CD14-positive monocyte (primary cell): ENCODE results near the gene STMP1. TPM values are rescaled to one million over a fixed set of nuclear protein-coding genes. Genes with fewer than 3 reads are reported as not detected.
"Not testable (repeated sequence)": the region's sequence is repeated elsewhere in the genome, so short reads cannot be mapped to it uniquely, and the experiment has no call there.

Experiments used
- DNase-seq, 3 donors: peaks; one replicate each; pipeline ENCODE4 v3.0.0-alpha.2; 2011 to 2022
- H2AFZ ChIP-seq: 2 replicates; pipeline ENCODE4 v1.6.0; 2012; ENCODE audit warnings: mild to moderate bottlenecking, low read depth, low read length, inconsistent platforms; ENCODE audit not compliant: insufficient read depth, poor library complexity, severe bottlenecking
- H3K27ac ChIP-seq, 2 donors: 1 replicate in 1 of 2; 2 replicates in 1 of 2; pipeline ENCODE4 v1.5.1; 2012 to 2013; ENCODE audit warnings: low read length in 2 of 2, control low read depth in 1 of 2, inconsistent platforms in 1 of 2, low read depth in 1 of 2, mild to moderate bottlenecking in 1 of 2
- H3K27me3 ChIP-seq, 2 donors: one replicate each; pipeline versions ENCODE4 v1.6.0 to v1.6.1; 2011 to 2013; ENCODE audit warnings: low read length in 2 of 2; ENCODE audit not compliant: control insufficient read depth in 2 of 2, insufficient read depth in 2 of 2
- H3K36me3 ChIP-seq, 2 donors: replicated peaks in 1 of 2; 1 replicate in 1 of 2; 2 replicates in 1 of 2; pipeline versions ENCODE4 v1.5.1 to v1.6.1; 2012 to 2013; ENCODE audit warnings: low read length in 2 of 2, control low read depth in 1 of 2, inconsistent platforms in 1 of 2, mild to moderate bottlenecking in 1 of 2; ENCODE audit not compliant: insufficient read depth in 2 of 2, control insufficient read depth in 1 of 2
- H3K4me1 ChIP-seq, 2 donors: 1 replicate in 1 of 2; 2 replicates in 1 of 2; pipeline versions ENCODE4 v1.5.1 to v1.6.1; 2012 to 2013; ENCODE audit warnings: low read length in 2 of 2, control low read depth in 1 of 2, inconsistent platforms in 1 of 2, mild to moderate bottlenecking in 1 of 2, moderate library complexity in 1 of 2; ENCODE audit not compliant: insufficient read depth in 2 of 2, control insufficient read depth in 1 of 2
- H3K4me2 ChIP-seq: replicated peaks from 2 replicates; pipeline ENCODE3; 2012; ENCODE audit warnings: low read length, moderate library complexity, mild to moderate bottlenecking; ENCODE audit not compliant: poor library complexity, severe bottlenecking; ENCODE audit errors: extremely low read depth
- H3K4me3 ChIP-seq, 3 experiments: fragments of 200-600 bp in 1 of 3; sonication (generic) in 1 of 3; replicated peaks in 1 of 3; 1 replicate in 2 of 3; 2 replicates in 1 of 3; pipeline ENCODE4 v1.5.1; 2011 to 2013; ENCODE audit warnings: low read length in 3 of 3, mild to moderate bottlenecking in 3 of 3, control low read depth in 2 of 3, low read depth in 2 of 3, inconsistent platforms in 1 of 3, moderate library complexity in 1 of 3
- H3K79me2 ChIP-seq: 2 replicates; pipeline ENCODE4 v1.6.0; 2012; ENCODE audit warnings: mild to moderate bottlenecking, control low read depth, inconsistent platforms, low read length, moderate library complexity; ENCODE audit not compliant: insufficient read depth
- H3K9ac ChIP-seq: 2 replicates; pipeline ENCODE4 v1.6.0; 2017; ENCODE audit warnings: low read length, mild to moderate bottlenecking; ENCODE audit not compliant: insufficient read depth, poor library complexity, severe bottlenecking
- H3K9me3 ChIP-seq, 2 donors: replicated peaks in 1 of 2; 1 replicate in 1 of 2; 2 replicates in 1 of 2; pipeline versions ENCODE4 v1.5.1 to v1.6.1; 2012 to 2013; ENCODE audit warnings: low read length in 2 of 2, control low read depth in 1 of 2; ENCODE audit not compliant: control insufficient read depth in 1 of 2, insufficient read depth in 1 of 2
- H4K20me1 ChIP-seq: 2 replicates; pipeline ENCODE4 v1.6.0; 2012; ENCODE audit warnings: mild to moderate bottlenecking, low read length, control low read depth, moderate library complexity; ENCODE audit not compliant: insufficient read depth
- H3K27ac Mint-ChIP-seq, 7 donors: one replicate each; pipeline ENCODE4 v1.8.0; 2020; ENCODE audit warnings: mild to moderate bottlenecking in 7 of 7, mixed read lengths in 7 of 7, moderate library complexity in 6 of 7, inconsistent platforms in 2 of 7
- H3K27me3 Mint-ChIP-seq, 3 donors: one replicate each; pipeline ENCODE4 v1.8.0; 2021 to 2022; ENCODE audit warnings: low read depth in 3 of 3, mild to moderate bottlenecking in 3 of 3, mixed read lengths in 3 of 3, moderate library complexity in 3 of 3, inconsistent platforms in 1 of 3
- H3K36me3 Mint-ChIP-seq, 2 donors: one replicate each; pipeline ENCODE4 v1.8.0; 2020; ENCODE audit warnings: mixed read lengths in 2 of 2, inconsistent platforms in 1 of 2, mild to moderate bottlenecking in 1 of 2
- H3K4me1 Mint-ChIP-seq: one replicate; pipeline ENCODE4 v1.8.0; 2020; ENCODE audit warnings: mild to moderate bottlenecking, mixed read lengths
- H3K4me3 Mint-ChIP-seq, 2 donors: one replicate each; pipeline ENCODE4 v1.8.0; 2020; ENCODE audit warnings: mild to moderate bottlenecking in 2 of 2, mixed read lengths in 2 of 2, moderate library complexity in 1 of 2
- H3K9me3 Mint-ChIP-seq, 7 donors: one replicate each; pipeline ENCODE4 v1.8.0; 2020 to 2022; ENCODE audit warnings: mixed read lengths in 7 of 7, mild to moderate bottlenecking in 6 of 7, moderate library complexity in 6 of 7, inconsistent platforms in 2 of 7
- WGBS: methylation state at CpG from one replicate; pipeline ENCODE4 v1.1.5; 2013; ENCODE audit warnings: missing lambda C conversion rate; ENCODE audit not compliant: insufficient coverage; 5-methylcytosine and 5-hydroxymethylcytosine counted together
- intact Hi-C, 2 donors: fragments of 100-400 bp; cut with micrococcal nuclease; formaldehyde crosslinking; loops; one replicate each; pipeline versions ENCODE4 v1.15.0 to v1.15.1; 2023
- polyA plus RNA-seq, 3 donors: library from polyadenylated mRNA; depleted of rRNA in 1 of 3; unstranded in 2 of 3; stranded (reverse) in 1 of 3; fragments of 300-500 nt in 2 of 3; fragments of >200 nt in 1 of 3; fragmentation: Illumina TruSeq in 2 of 3; gene quantifications; 1 replicate in 2 of 3; 2 replicates in 1 of 3; pipeline ENCODE4 v1.2.3, GENCODE V29; 2012 to 2021
- TF ChIP-seq, protein P1 (sequence below): fragments of 200-600 bp; IDR thresholded peaks from one replicate; pipeline ENCODE4 v1.8.0; 2022; ENCODE audit warnings: antibody characterized with exemption, mild to moderate bottlenecking

STMP1 gene
- polyA plus RNA-seq, 3 donors = 20.4 to 108 (median 88.8) TPM

DNA sequence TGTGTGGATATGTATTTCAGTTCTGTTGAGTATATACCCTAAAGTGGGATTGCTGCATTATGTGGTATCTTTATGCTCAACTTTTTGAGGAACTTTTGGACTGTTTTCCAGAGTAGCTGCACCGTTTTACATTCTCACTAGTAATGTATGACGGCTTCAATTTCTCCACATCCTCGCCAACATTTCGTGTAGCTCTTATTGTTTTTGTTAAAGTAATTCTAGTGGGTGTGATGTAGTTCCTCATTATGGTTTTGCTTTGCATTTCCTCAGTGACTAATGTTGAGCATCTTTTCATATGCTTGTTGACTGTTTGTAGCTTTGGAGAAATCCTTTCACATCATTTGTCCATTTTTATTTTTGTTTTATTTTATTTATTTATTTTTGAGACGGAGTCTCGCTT, 4.5 kb downstream of the STMP1 start:
- Mint-ChIP-seq H3K27me3 (no peaks in the 10 kb centered on the region), H3K9me3 (peaks cover 0 to 4% (median 0%) of the 10 kb centered on the region in 7 donors), H3K4me3 (peak overlapping the region in 1 of 2 donors; percentile 57), H3K36me3 (peaks cover 13 to 17% of the 10 kb centered on the region in 2 donors), H3K27ac (peak overlapping the region; percentile 78 to 84 (median 80)), H3K4me1 (peaks cover 36% of the 10 kb centered on the region)
- H3K4me2 ChIP-seq = peak overlapping the region; percentile 49
- H3K4me3 ChIP-seq = peak overlapping the region in 1 of 3 experiments; percentile 13
- WGBS = no CpG with 5 or more reads among the region's 6 CpGs
- intact Hi-C loops = loop anchor here (10.0 kb wide), 3 partner anchors 152 to 1022 kb away; partner anchors contain the start of genes BPGM (in 1 of the 2), CNOT4 (in 1 of the 2) and MTPN (in 1 of the 2)
- peaks cover 28 to 30% of the 10 kb centered on the region in 2 donors for H3K4me1 ChIP-seq
- H3K27ac ChIP-seq = peak overlapping the region in 1 of 2 donors; percentile 72
- peaks cover 85% of the 10 kb centered on the region for H3K79me2 ChIP-seq
- H3K9me3 ChIP-seq = no peaks in the 10 kb centered on the region
- H3K9ac ChIP-seq = no peak overlapping the region
- TF ChIP-seq, protein P1, sequence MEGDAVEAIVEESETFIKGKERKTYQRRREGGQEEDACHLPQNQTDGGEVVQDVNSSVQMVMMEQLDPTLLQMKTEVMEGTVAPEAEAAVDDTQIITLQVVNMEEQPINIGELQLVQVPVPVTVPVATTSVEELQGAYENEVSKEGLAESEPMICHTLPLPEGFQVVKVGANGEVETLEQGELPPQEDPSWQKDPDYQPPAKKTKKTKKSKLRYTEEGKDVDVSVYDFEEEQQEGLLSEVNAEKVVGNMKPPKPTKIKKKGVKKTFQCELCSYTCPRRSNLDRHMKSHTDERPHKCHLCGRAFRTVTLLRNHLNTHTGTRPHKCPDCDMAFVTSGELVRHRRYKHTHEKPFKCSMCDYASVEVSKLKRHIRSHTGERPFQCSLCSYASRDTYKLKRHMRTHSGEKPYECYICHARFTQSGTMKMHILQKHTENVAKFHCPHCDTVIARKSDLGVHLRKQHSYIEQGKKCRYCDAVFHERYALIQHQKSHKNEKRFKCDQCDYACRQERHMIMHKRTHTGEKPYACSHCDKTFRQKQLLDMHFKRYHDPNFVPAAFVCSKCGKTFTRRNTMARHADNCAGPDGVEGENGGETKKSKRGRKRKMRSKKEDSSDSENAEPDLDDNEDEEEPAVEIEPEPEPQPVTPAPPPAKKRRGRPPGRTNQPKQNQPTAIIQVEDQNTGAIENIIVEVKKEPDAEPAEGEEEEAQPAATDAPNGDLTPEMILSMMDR = no peak
- peaks cover 48% of the 10 kb centered on the region for H4K20me1 ChIP-seq
- peaks cover 0 to 10% of the 10 kb centered on the region in 2 donors for H3K36me3 ChIP-seq
- DNase-seq = peak; percentile 42 to 62 (median 62)
- H3K27me3 ChIP-seq = no peaks in the 10 kb centered on the region
- H2AFZ ChIP-seq = no peak overlapping the region

DNA sequence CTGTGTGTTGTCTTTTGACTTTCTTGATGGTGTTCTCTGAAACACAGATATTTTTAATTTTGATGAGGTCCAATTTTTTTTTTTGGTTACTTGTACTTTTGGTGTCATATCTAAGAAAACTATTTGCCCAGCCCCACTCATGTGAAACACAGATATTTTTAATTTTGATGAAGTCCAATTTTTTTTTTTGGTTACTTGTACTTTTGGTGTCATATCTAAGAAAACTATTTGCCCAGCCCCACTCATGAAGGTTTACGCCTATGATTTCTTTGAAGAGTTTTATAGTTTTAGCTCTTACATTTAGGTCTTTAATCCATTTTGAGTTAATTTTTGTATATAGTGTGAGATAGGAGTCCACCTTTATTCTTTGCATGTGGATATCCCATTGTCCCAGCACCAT, 5.3 kb downstream of the STMP1 start:
- Mint-ChIP-seq H3K4me1 (peaks cover 33% of the 10 kb centered on the region), H3K27ac (peak overlapping the region in 4 of 7 donors; percentile 37 to 70 (median 54)), H3K36me3 (peaks cover 13 to 17% of the 10 kb centered on the region in 2 donors)
- Histone ChIP-seq H4K20me1 (peaks cover 52% of the 10 kb centered on the region), H3K4me1 (peaks cover 25 to 27% of the 10 kb centered on the region in 2 donors), H3K79me2 (peaks cover 89% of the 10 kb centered on the region)
- not testable (repeated sequence) for DNase-seq, H3K4me3 Mint-ChIP-seq, H3K9me3 Mint-ChIP-seq, H3K4me2 ChIP-seq, H3K36me3 ChIP-seq, H2AFZ ChIP-seq, H3K9ac ChIP-seq, H3K4me3 ChIP-seq, H3K9me3 ChIP-seq, H3K27ac ChIP-seq, H3K27me3 Mint-ChIP-seq, H3K27me3 ChIP-seq
- no CpG with 5 or more reads among the region's 1 CpG for WGBS
- intact Hi-C loops = loop anchor here (10.0 kb wide), 3 partner anchors 153 to 1023 kb away; partner anchors contain the start of genes BPGM (in 1 of the 2), CNOT4 (in 1 of the 2) and MTPN (in 1 of the 2)

DNA sequence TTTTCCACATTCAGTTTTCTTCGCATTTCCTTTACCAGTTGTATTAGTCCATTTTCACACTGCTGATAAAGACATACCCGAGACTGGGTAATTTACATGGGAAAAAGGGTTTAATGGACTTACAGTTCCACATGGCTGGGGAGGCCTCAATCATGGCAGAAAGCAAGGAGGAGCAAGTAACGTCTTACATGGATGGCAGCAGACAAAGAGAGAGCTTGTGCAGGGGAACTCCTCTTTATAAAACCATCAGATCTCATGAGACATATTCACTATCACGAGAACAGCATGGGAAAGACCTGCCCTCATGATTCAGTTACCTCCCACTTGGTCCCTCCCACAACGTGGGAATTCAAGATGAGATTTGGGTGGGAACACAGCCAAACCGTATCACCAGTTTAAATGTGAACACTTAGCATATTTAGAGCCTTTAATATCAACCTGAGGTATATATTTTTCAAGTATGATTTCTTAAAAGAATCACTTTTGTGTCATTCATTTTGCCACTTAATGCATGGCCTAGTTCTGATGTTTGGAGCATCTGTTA, 6.6 kb downstream of the STMP1 start:
- H3K27me3 ChIP-seq, DNase-seq, H3K4me3 ChIP-seq, H3K9ac ChIP-seq, H3K27me3 Mint-ChIP-seq, H3K4me3 Mint-ChIP-seq, H3K9me3 Mint-ChIP-seq, H3K9me3 ChIP-seq, H3K27ac ChIP-seq, H2AFZ ChIP-seq, H3K4me2 ChIP-seq: not testable (repeated sequence)
- peaks cover 21 to 26% of the 10 kb centered on the region in 2 donors for H3K36me3 Mint-ChIP-seq
- WGBS = 60% methylated on average over 1 of the region's 6 CpGs
- peaks cover 76% of the 10 kb centered on the region for H3K79me2 ChIP-seq
- peak overlapping the region in 1 of 7 donors; percentile 47 for H3K27ac Mint-ChIP-seq
- peaks cover 14% of the 10 kb centered on the region in 2 donors for H3K4me1 ChIP-seq
- peaks cover 24% of the 10 kb centered on the region for H3K4me1 Mint-ChIP-seq
- peaks cover 60% of the 10 kb centered on the region for H4K20me1 ChIP-seq
- H3K36me3 ChIP-seq = peaks cover 4 to 20% of the 10 kb centered on the region in 2 donors
- intact Hi-C loops = loop anchor here (10.0 kb wide), 3 partner anchors 154 to 1024 kb away; partner anchors contain the start of genes BPGM (in 1 of the 2), CNOT4 (in 1 of the 2) and MTPN (in 1 of the 2)
